HG03571 (cell line): ENCODE results near the gene INPP5E.
A peak's percentile ranks its signal among the peaks of the same experiment; 100 is the strongest.

Experiments
- ATAC-seq: cut with Tn5 transposase; IDR thresholded peaks from one replicate; pipeline ENCODE4 v1.9.1; 2021; ENCODE audit not compliant: unreplicated experiment

Gene INPP5E, protein sequence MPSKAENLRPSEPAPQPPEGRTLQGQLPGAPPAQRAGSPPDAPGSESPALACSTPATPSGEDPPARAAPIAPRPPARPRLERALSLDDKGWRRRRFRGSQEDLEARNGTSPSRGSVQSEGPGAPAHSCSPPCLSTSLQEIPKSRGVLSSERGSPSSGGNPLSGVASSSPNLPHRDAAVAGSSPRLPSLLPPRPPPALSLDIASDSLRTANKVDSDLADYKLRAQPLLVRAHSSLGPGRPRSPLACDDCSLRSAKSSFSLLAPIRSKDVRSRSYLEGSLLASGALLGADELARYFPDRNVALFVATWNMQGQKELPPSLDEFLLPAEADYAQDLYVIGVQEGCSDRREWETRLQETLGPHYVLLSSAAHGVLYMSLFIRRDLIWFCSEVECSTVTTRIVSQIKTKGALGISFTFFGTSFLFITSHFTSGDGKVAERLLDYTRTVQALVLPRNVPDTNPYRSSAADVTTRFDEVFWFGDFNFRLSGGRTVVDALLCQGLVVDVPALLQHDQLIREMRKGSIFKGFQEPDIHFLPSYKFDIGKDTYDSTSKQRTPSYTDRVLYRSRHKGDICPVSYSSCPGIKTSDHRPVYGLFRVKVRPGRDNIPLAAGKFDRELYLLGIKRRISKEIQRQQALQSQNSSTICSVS

DNA sequence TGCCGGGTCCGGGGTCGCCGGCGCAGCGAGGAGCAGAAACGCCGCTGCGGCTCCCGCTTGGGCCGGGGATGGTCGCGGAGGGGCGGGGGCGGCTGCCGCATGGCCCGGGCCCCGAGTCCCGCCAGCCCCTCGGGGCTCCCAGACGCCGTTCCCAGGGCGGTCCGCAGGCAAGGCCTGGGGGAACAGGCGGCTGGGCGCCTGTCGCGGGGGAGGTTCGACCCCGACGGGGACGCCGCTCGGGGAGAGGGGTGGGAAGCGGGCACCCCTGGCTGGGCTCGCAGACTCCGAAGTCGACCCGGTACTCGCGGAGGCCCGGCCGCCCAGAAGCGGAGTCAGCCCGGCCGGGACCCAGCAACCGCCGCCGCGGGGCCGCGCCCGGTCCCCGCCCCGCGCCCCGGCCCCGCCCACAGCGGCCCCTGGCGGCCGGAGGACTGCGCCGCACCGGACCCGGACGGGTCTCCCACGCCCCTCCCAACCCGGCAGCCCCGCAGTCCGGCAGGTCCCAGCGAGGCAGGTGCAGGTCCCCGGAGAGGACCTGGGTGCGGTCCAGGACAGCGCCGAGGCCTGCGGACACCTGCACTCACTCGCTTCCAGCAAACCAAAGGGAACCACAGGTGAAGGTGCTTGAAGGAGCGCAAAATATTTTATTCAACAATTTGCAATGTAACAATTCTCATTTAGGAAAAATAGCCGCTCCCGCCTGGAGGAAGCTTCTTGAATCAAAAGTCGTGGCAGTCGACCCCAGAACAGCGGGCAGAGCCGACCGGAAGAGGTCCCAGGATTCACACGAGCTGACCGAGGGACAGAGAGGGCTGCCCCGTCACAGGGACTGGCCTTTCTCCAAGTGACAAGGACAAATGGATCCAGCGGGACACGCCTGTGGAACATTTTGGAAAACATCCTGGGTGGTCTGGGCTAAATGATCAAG lies at the start of gene INPP5E:
TSS of gene INPP5E (minus strand) at position 365 of the 928 bp plus-strand sequence. CDS start 426 bp downstream, outside the sequence.
- peak; percentile 63 for ATAC-seq

DNA sequence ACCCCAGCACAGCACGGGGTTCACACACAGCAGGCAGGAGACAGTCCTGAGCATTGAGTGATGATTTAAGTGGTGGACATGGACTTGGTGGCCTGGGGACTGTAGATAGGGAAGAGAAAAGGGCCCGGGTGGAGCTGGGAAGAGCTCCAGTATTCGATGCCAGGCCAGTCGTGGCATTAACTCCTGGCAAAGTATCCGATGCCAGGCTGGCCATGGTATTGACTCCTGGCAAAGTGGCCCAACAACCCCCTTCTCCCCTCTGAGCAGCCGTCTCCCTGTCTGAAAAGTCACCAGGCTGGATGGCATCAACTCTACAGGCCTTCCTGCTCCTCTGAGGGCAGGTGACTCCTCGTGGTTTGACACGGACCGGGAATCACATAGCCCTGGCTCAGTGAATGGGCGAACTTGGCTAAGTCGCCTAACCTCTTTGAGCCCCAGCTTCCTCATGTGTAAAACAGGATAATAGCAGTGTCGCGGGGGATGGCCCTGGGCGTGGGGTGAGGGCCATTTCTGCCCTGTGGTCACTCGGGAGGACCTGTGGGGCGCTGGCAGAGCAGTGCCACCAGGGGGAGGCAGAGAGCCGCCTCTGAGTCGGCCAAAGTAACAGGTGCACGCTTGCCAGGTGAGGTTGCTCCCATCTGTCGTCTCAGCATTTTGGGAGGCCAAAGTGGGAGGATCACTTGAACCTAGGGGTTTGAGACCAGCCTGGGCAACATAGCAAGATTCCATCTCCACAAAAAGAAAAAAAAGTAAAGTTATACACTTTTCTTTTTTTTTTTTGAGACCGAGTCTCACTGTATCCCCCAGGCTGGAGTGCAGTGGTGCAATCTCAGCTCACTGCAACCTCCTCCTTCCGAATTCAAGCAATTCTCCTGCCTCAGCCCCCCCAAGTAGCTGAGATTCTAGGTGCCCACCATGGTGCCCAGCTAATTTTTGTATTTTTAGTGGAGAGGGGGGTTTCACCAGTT lies 48.9 kb upstream of the INPP5E start:
- no peak for ATAC-seq

DNA sequence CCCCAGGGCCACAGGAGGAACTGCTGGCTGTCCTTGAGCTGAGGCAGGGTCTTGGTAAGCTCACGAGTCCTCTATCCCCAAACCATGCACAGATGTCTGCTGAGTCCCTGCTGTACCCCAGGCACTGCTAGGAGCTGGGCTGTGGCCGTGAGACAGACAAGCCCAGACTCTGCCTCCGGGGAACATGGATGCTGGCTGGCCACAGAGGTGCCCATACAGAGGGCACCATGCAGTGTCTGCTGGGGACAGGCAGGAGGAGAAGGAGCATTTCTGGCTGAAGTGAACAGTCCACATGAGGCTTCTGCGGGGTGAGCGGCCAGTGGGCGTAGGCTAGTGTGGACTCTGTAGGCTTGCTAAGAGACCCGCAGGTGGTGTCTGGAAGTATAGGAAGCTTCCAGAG lies 48.0 kb upstream of the INPP5E start:
- no peak for ATAC-seq

DNA sequence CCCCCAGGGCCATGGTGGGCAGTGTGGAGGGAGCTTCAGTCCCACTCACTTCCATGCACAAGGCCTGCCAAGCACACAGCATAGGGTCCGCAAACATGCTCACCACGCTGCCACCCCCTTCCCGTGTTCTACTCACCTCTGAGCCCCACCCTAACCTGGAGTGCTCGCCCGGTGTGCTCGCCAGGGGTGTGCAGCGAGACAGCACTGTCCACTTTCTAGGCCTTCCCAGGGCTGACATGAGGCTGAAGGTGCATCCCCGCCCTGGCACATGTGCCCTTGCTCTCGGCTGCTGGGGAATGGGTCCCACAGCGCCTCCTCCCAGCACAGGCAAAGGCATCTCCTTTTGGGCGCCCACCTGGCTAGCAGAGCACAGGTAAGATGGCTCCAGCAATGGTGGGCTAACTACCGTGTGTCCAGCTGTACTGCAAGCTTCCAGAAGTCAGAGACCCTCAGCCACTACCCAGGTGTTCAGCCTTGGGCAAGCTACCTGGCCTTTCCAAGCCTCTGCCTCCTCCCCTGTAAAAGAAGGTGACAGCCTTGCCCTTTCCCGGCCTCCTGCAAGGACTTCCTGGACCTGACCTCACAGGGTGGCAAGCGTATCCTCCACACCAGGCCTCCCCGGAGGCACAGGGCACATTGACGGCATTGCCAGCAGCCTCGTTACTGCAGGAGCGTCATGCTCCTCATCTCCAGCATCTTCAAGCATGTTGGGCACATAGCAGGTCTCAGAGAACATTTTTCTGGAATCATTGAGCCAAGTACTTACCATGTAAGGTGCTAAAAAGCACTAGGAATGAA lies 47.4 kb upstream of the INPP5E start:
- no peak for ATAC-seq

DNA sequence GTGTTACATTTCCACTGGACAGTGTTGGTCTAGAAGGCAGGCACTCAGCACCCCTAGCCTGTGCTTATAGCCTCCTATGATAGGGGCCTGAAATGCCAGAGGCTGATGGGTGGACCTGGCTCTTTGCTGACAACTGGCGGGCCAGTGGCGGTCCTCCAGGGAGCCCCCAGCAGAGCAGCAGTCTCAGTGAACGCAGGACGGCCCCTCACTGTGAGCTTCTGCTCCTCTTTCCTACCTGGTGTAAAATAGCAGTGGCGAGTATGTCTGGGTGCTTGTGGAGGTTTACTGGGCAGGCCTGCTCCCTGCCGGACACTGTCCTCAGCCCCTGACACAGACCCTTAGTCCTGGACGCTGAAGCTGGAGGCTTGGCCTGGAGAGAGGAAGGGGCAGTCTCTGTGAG lies 46.5 kb upstream of the INPP5E start:
- no peak for ATAC-seq

DNA sequence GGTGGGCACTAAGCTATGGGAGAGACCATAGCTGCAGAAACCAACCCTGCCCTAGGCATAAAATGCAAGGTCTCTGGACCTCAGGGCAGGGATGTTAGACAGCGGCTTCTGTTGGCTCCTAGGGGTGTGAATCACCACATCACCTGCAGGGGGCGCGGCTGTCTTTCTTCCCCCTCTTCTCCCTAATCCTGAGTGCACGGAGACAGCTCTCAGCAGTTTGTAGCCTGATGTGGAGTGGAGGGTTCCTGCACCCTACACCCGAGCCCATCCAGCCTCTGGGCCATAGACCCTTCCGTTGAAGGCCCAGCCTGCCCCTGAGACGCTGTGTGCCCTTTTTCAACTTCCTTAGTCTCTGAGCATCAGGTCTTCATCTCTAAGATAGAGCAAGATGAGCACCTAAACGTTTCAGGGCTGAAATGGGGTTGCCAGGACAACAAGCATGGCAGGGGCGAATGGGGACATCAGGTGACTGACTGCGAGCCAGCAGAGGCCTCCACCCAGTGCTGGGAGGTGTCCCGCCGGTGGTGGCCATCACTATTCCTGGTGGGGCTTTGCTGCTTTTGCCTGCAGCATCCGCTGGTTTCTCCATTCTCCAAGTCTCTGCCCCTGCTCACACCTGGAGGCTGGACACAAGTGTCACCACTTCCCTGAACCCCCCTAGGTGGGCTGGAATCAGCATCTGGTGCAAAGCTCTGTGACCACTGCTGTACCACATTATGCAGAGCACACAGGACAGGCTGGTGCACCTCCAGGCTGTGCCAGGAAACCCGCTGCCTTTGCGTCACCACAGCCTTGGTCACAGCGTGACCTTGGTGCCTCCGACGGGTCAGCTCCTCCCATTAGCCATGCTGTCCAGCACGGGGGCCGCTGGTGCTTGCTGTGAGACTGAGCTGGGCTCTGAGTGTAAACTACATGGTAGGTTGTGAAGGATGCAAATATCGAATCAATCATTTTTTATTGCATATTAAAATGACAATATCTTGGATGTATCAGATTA lies 45.7 kb upstream of the INPP5E start:
- ATAC-seq: no peak

DNA sequence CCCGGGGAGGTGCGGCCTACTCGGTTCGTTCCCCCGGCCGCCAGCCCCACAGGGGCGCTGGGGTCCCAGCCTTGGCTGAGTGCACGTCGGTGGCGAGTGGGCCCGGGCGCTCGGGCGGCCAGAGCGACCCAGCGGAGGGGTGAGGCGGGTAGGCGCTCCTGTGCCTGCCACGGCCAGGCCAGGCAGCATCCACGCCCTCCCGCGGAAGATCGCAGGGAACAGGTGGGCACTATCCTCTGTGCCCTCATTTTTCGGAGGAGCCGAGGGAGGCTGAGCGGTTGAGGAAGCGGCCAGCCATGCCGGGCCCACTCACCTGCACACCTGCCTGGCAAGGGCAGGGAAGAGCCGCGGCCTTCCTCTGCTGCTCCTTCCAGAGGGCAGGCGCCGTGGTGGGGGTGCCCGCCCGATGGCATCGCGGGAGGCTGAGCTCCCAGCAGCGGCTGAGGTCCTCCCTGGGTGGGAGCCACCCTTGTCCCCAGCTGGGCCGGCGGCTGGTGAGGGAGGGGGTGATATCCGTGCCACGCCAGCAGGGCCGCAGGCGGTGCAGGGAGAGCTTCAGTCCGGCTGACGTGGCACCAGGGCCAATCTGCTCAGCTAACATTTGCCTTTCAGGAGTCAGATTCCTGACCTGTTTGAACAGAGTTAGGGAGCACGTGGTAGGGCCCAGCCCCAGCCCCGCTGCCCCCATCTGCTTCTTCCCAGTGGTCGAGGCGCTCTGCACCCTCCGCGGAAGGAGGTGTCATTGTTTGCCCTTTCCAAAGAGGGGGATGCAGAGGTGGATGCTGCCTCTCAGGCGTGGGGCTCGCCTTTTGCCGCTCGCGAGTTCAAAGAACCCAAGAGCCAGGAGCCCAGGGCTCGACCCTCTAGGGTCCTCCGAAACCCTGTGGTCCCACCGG lies 44.8 kb upstream of the INPP5E start:
- ATAC-seq: no peak

DNA sequence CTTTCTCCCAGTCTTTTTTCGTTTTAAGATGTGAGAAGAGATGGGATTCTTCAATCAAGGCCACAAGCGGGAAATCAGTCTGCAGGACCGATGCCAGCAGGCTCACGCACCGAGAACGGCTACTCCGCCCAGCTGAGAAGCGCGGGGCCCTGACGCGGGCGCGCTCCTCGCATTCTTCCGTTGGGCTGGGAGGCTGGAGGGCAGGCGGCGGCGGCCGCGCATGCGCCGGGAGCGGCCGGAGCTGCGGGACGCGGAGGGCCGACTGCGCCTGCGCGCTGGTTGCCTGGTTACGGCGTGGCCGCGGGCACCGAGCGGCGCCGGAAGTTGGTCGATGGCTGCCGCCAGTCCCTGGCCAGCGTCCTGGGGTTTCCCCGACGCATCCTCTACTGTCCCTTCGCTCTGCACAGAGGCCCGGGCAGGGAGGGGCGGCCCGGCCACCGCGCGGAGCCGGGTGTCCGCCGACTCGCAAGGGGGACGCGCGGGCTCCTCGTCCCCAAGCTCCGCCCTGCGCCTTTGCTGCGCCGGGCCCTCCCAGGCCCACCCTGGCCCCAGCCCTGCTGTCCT lies 44.0 kb upstream of the INPP5E start:
- peak; percentile 47 for ATAC-seq

DNA sequence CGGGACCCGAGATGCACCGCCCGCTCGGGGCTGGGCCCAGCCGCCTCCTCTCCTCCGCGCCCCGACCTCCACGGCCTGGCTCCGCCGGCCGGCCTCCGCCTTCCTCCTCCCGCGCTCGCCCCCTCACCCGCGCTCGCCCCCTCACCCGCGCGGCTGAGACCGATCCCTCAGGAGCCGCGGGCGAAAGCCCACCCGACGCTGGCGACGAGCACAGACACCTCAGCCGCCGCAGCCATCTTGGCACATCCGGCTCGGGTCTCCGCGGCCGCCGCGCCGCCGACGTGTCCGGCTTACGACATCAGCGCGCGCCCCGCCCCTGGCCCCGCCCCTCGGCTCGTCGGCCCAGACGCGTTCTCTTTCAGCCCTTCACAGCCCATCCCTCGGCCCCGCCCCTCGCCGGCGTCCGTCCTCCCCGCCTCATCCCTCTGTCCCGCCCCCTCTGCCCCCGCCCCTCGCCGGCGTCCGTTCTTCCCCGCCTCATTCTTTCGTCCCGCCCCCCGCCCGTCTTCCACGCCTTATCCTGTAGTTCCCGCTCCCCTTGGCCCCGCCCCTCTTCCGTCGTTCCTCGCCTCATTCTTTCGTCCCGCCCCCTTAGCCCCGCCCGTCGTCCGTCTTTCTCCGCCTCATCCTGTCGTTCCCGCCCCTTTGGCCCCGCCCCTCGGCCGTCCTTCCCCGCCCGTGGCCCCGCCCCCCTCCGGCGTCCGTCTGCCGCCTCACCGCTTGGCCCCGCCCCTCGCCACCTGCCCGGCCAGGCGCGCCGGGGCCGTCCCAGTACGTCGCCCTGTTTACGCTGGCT lies 43.3 kb upstream of the INPP5E start, which contains the start of gene SEC16A:
TSS of gene SEC16A (minus strand) at position 248 of the 796 bp plus-strand sequence. CDS start 5,425 bp downstream, outside the sequence.
- ATAC-seq: peak; percentile 51

DNA sequence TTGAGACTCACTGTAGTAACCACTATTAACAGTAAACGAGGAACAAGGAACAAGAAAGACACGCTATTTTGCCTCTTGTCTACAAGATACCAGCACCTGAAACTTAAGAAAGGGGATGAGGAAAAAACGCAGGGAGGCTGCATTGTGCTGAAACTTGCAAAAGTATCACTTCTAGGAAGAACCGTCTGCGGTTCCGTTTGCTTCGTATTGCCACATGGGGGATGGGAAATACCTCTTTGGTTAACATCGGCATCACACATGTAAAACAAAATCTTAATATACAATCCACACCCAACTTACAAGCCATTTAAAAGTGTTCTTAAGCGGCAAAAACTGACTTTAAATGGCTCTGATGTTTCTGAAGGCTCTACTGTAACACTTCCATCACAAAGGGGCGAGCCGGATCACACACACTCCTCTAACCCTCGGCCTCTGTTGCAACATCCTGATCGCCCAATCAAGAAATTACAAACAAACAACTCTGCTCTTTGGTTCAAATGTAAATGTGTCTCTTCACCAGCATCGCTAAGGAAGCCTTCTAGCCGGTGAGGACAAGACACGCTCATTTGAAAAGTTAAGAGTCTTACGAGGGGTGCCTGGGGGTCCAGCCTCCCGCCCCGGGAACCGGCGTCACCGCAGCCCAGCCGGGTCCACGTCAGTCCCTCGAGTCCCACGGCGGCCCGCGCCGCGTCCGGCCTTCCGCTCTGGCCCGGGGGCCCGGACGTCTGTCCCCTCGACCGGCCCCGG lies 42.6 kb upstream of the INPP5E start:
- ATAC-seq: no peak

DNA sequence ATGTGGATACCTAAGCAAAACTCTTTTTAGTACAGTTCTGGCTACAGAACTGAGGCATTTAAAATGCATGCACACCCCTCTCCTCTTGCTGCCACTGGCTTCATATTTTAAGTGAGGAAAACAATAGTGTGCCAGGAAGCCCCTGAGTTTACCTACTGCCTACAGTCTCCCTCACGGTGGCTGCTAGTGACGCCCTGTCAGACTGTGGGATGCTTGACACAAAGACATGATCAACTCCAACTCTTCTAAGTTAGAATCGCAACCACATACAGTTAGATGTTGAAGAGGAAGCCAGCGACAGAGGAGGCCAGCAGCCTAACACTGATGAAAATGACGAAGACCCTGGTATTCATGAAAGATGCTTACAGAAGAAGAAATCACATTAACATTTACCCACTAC lies 41.9 kb upstream of the INPP5E start:
- no peak for ATAC-seq

DNA sequence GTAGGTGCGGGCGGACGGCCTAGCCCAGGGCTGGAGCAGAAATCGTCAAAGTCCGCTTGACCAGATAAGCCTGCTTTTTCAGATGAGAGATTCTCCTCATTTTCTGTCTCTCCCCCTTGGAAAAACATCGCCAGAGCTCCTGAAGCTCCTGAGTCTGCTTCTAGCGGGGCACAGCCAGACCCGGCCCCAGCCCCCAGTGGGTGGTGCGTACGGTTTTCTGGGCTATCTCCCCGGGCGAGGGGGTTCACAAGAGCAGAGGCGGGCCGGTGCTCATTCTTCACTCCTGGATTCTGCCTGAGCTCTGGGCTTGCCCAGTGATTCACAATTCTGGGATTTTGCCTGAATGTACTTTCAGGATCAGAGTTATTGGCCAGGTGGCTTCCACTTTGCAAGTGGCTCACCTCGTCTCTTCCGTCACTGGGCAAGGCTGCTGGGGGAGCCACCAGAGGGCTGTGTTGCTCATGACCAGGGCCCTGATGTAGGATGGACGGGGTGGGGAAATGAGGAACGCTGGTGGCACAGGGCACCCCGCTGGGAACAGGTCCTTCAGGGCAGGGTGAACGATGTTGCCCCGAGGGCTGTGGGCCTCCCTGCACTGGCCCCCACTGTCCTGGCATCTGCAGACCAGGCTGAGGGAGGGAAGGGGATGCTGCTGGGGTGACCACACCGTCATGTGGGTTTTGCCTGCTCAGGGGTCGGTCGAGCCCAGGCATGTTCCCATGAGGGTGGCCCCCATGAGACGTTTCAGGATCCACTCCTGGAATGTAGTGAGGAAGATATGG lies 36.9 kb upstream of the INPP5E start:
- ATAC-seq: no peak

DNA sequence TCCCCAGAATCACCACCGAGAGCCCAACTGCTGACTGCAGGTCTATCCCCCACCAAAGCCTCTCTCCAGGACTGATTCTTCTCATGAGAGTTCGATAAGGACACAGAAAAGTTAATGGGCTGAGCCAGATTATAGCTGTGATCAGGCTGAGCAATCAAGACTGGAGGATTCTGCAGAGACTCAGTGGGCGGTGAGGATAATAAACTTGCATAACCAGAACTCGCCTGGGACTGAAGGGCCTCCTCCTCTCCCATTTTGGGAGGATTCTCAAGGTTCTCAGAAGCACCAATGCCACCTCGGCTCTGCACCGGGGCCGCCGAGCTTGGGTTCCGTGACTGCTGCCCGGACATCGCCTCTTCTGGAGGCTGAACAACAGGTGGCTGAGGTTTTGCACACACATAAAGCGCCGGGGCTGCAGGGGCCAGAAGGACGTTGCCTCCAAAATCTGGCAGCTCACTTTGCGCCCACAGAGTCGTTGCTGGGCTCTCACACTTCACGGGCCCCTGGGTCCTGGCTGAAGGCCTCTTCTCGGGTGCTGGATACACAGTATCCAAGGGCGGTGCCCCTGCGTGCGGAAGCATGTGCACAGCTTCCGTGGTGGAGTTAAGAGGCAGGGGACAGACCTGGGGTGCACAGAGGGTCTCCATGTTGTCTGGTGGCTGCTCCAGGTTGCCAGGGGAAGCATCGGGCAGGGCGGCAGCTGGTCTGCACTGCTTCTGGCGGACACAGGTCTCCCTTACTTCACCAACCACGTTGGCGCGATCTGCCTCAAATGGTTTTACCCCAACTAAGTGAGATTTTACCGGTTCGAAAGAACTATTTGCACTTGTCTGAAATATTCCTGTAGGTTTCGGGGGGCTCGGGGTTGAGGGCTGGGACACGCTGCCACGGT lies 35.6 kb upstream of the INPP5E start:
- ATAC-seq: no peak
